Measurements from ENCODE around the gene TMEM221. TPM values are rescaled to one million over a fixed set of nuclear protein-coding genes. Genes with fewer than 3 reads are reported as not detected.

TMEM221 gene
- total and polyA plus RNA-seq, 7 experiments from 2014 or later: not detected

- H3K27ac ChIP-seq (ENCODE audit: low read depth, low read length): peak overlapping the region; percentile 2
- peak overlapping the region in 5 of 9 donors; percentile 28 to 92 (median 61) for H3K27ac Mint-ChIP-seq
- H3K9me3 ChIP-seq (ENCODE audit: control insufficient read depth in 2 of 3, low read length in 3 of 3): no peaks in the 10 kb centered on the region
- no peaks in the 10 kb centered on the region for H3K36me3 ChIP-seq (ENCODE audit: control insufficient read depth in 2 of 3, insufficient read depth in 3 of 3, low read length in 3 of 3)
- H3K36me3 Mint-ChIP-seq: peaks cover 0 to 9% (median 0%) of the 10 kb centered on the region in 5 donors
- H3K4me1 Mint-ChIP-seq: peaks cover 6 to 30% (median 20%) of the 10 kb centered on the region in 7 donors
- peak; percentile 100 for ATAC-seq
- peak; percentile 77 to 93 (median 85) for DNase-seq
- intact Hi-C loops (cut with micrococcal nuclease): loop anchor here (1.0 to 2.0 kb wide), 11 partner anchors 9 to 316 kb away; partner anchors contain the start of genes BABAM1 (in 1 of the 2), BST2 (in 1 of the 2), GTPBP3 (in 1 of the 2) and HAUS8 (in 1 of the 2)
- POLR2A ChIA-PET: interaction anchor here (0.6 to 1.2 kb wide), 5 partner anchors 13 to 362 kb away, joined by 3 to 4 read pairs (median 3); partner anchors contain the start of genes GTPBP3 and USE1
- peaks cover 15 to 18% of the 10 kb centered on the region in 2 donors for H3K4me1 ChIP-seq (ENCODE audit: control insufficient read depth in 2 of 2, insufficient read depth in 2 of 2, low read length in 2 of 2)
- peaks cover 0 to 3% (median 0%) of the 10 kb centered on the region in 11 donors for H3K9me3 Mint-ChIP-seq
- peak overlapping the region; percentile 85 to 98 (median 92) for H3K4me3 Mint-ChIP-seq
- H3K4me3 ChIP-seq (ENCODE audit: low read length): peak overlapping the region; percentile 84
- H3K27me3 ChIP-seq (ENCODE audit: control insufficient read depth in 2 of 2, insufficient read depth in 2 of 2, low read length in 2 of 2): no peaks in the 10 kb centered on the region
- H3K27me3 Mint-ChIP-seq: peaks cover 0 to 28% (median 0%) of the 10 kb centered on the region in 5 donors
- CTCF ChIA-PET: interaction anchor here (0.5 to 1.6 kb wide), 2 partner anchors 10 to 60 kb away, joined by 3 to 5 read pairs; no protein-coding TSS in a partner anchor
Observed at GRCh38 chr19:17390665-17391370, 57.6 kb downstream of the TMEM221 start.

GRCh38 chr19:17389957-17390664 lies 58.4 kb downstream of the TMEM221 start:
- Histone ChIP-seq H3K4me1 (ENCODE audit: control insufficient read depth in 2 of 2, insufficient read depth in 2 of 2, low read length in 2 of 2) (peaks cover 12 to 16% of the 10 kb centered on the region in 2 donors), H3K36me3 (ENCODE audit: control insufficient read depth in 2 of 3, insufficient read depth in 3 of 3, low read length in 3 of 3) (no peaks in the 10 kb centered on the region), H3K27me3 (ENCODE audit: control insufficient read depth in 2 of 2, insufficient read depth in 2 of 2, low read length in 2 of 2) (no peaks in the 10 kb centered on the region), H3K4me3 (ENCODE audit: low read length) (peak overlapping the region; percentile 84), H3K9me3 (ENCODE audit: control insufficient read depth in 2 of 3, low read length in 3 of 3) (no peaks in the 10 kb centered on the region), H3K27ac (ENCODE audit: low read depth, low read length) (peak overlapping the region; percentile 2)
- peaks cover 6 to 26% (median 17%) of the 10 kb centered on the region in 7 donors for H3K4me1 Mint-ChIP-seq
- POLR2A ChIA-PET: interaction anchor here (0.9 to 1.2 kb wide), 4 partner anchors 13 to 97 kb away, joined by 3 to 4 read pairs (median 3); partner anchors contain the start of genes DDA1 and GTPBP3
- H3K9me3 Mint-ChIP-seq: peaks cover 0 to 3% (median 0%) of the 10 kb centered on the region in 11 donors
- ATAC-seq (no peak), DNase-seq (no peak)
- intact Hi-C loops (cut with micrococcal nuclease): loop anchor here in 1 of 2 donors (2.0 kb wide), 4 partner anchors 15 to 315 kb away; partner anchors contain the start of genes BST2, GTPBP3, HAUS8 and MYO9B
- peak overlapping the region in 1 of 9 donors; percentile 28 for H3K27ac Mint-ChIP-seq
- peaks cover 0 to 28% (median 0%) of the 10 kb centered on the region in 5 donors for H3K27me3 Mint-ChIP-seq
- H3K36me3 Mint-ChIP-seq: peaks cover 0 to 8% (median 0%) of the 10 kb centered on the region in 5 donors
- CTCF ChIA-PET: interaction anchor here (0.5 to 2.5 kb wide), 11 partner anchors 9 to 183 kb away, joined by 3 to 10 read pairs (median 4); partner anchors contain the start of genes MRPL34 and MVB12A
- peak overlapping the region; percentile 85 to 98 (median 92) for H3K4me3 Mint-ChIP-seq

- DNase-seq: no peak
- Mint-ChIP-seq H3K9me3 (peaks cover 0 to 3% (median 0%) of the 10 kb centered on the region in 11 donors), H3K36me3 (peaks cover 0 to 6% (median 0%) of the 10 kb centered on the region in 5 donors), H3K4me3 (peak overlapping the region in 5 of 10 donors; percentile 31 to 98 (median 42)), H3K4me1 (peaks cover 6 to 20% (median 13%) of the 10 kb centered on the region in 7 donors), H3K27ac (no peak overlapping the region), H3K27me3 (peaks cover 0 to 28% (median 0%) of the 10 kb centered on the region in 5 donors)
- no peaks in the 10 kb centered on the region for H3K9me3 ChIP-seq (ENCODE audit: control insufficient read depth in 2 of 3, low read length in 3 of 3)
- H3K36me3 ChIP-seq (ENCODE audit: control insufficient read depth in 2 of 3, insufficient read depth in 3 of 3, low read length in 3 of 3): no peaks in the 10 kb centered on the region
- peaks cover 8 to 12% of the 10 kb centered on the region in 2 donors for H3K4me1 ChIP-seq (ENCODE audit: control insufficient read depth in 2 of 2, insufficient read depth in 2 of 2, low read length in 2 of 2)
- ATAC-seq: no peak
- no peaks in the 10 kb centered on the region for H3K27me3 ChIP-seq (ENCODE audit: control insufficient read depth in 2 of 2, insufficient read depth in 2 of 2, low read length in 2 of 2)
- H3K27ac ChIP-seq (ENCODE audit: low read depth, low read length): no peak overlapping the region
- ChIA-PET CTCF (interaction anchor here (0.7 to 2.5 kb wide), 14 partner anchors 8 to 802 kb away, joined by 3 to 10 read pairs (median 4); partner anchors contain the start of genes BST2, MRPL34 and MVB12A), POLR2A (interaction anchor here (0.9 to 1.2 kb wide), 5 partner anchors 14 to 96 kb away, joined by 3 to 4 read pairs (median 3); partner anchors contain the start of genes DDA1 and GTPBP3)
- intact Hi-C loops (cut with micrococcal nuclease): no loop called here
- no peak overlapping the region for H3K4me3 ChIP-seq (ENCODE audit: low read length)
Observed at GRCh38 chr19:17389288-17389687, 59.2 kb downstream of the TMEM221 start.

GRCh38 chr19:17385878-17386611 lies 62.4 kb downstream of the TMEM221 start:
- H3K27me3 Mint-ChIP-seq: peaks cover 0 to 22% (median 0%) of the 10 kb centered on the region in 5 donors
- H3K27me3 ChIP-seq (ENCODE audit: control insufficient read depth in 2 of 2, insufficient read depth in 2 of 2, low read length in 2 of 2): no peaks in the 10 kb centered on the region
- no peaks in the 10 kb centered on the region for H3K9me3 ChIP-seq (ENCODE audit: control insufficient read depth in 2 of 3, low read length in 3 of 3)
- H3K27ac Mint-ChIP-seq: no peak overlapping the region
- peaks cover 4 to 16% (median 12%) of the 10 kb centered on the region in 7 donors for H3K4me1 Mint-ChIP-seq
- no peak overlapping the region for H3K4me3 ChIP-seq (ENCODE audit: low read length)
- peaks cover 3% of the 10 kb centered on the region in 2 donors for H3K4me1 ChIP-seq (ENCODE audit: control insufficient read depth in 2 of 2, insufficient read depth in 2 of 2, low read length in 2 of 2)
- no peak overlapping the region for H3K4me3 Mint-ChIP-seq
- DNase-seq (peak; percentile 31 to 71 (median 52)), ATAC-seq (peak; percentile 59)
- ChIA-PET POLR2A (interaction anchor here (0.7 to 1.8 kb wide), 3 partner anchors 41 to 171 kb away, joined by 3 to 5 read pairs (median 3); partner anchors contain the start of gene USE1), CTCF (interaction anchor here (0.5 to 4.2 kb wide), 16 partner anchors 20 to 1863 kb away, joined by 3 to 31 read pairs (median 3); no protein-coding TSS in a partner anchor)
- intact Hi-C loops (cut with micrococcal nuclease): loop anchor here (1.0 kb wide), 3 partner anchors 40 to 125 kb away; no protein-coding TSS in a partner anchor
- H3K36me3 Mint-ChIP-seq: peaks cover 0 to 5% (median 0%) of the 10 kb centered on the region in 5 donors
- no peak overlapping the region for H3K27ac ChIP-seq (ENCODE audit: low read depth, low read length)
- H3K9me3 Mint-ChIP-seq: peaks cover 0 to 3% (median 0%) of the 10 kb centered on the region in 11 donors
- H3K36me3 ChIP-seq (ENCODE audit: control insufficient read depth in 2 of 3, insufficient read depth in 3 of 3, low read length in 3 of 3): no peaks in the 10 kb centered on the region

All from naive thymus-derived CD4-positive, alpha-beta T cell (primary cell).